Inferior parietal cortex (tissue), 1 donor: ENCODE data around the gene TMEM237.
"Not testable (repeated sequence)": the region's sequence is repeated elsewhere in the genome, so short reads cannot be mapped to it uniquely, and the experiment has no call there.

Experiments used
- DNase-seq: peaks from one replicate; pipeline ENCODE4 v3.0.0-alpha.2; 2016; ENCODE audit errors: extremely low spot score

TMEM237 gene

GRCh38 chr2:201643216-201643890 lies at the start of gene TMEM237:
TMEM237 (minus strand) TSS chr2:201643503; CDS start chr2:201643400, 103 bp downstream.
- peak; percentile 33 for DNase-seq

GRCh38 chr2:201685156-201685555 lies 41.9 kb upstream of the TMEM237 start:
- DNase-seq: no peak

- DNase-seq: no peak
Observed at GRCh38 chr2:201680743-201681142, 37.4 kb upstream of the TMEM237 start.

- no peak for DNase-seq
Observed at GRCh38 chr2:201678401-201678800, 35.1 kb upstream of the TMEM237 start.

- no peak for DNase-seq
Observed at GRCh38 chr2:201675454-201675853, 32.2 kb upstream of the TMEM237 start.

- DNase-seq: no peak
Observed at GRCh38 chr2:201674794-201675193, 31.5 kb upstream of the TMEM237 start.

- no peak for DNase-seq
Observed at GRCh38 chr2:201674298-201674697, 31.0 kb upstream of the TMEM237 start.

- no peak for DNase-seq
Observed at GRCh38 chr2:201673546-201673945, 30.2 kb upstream of the TMEM237 start.

GRCh38 chr2:201671205-201671604 lies 27.9 kb upstream of the TMEM237 start:
- DNase-seq: not testable (repeated sequence)

- DNase-seq: no peak
Observed at GRCh38 chr2:201669865-201670264, 26.6 kb upstream of the TMEM237 start.

GRCh38 chr2:201668402-201668910 lies 25.2 kb upstream of the TMEM237 start:
- no peak for DNase-seq

- no peak for DNase-seq
Observed at GRCh38 chr2:201664334-201664733, 21.0 kb upstream of the TMEM237 start.

GRCh38 chr2:201661366-201661765 lies 18.1 kb upstream of the TMEM237 start:
- no peak for DNase-seq

GRCh38 chr2:201660293-201660895 lies 17.1 kb upstream of the TMEM237 start:
- no peak for DNase-seq

- DNase-seq: no peak
Observed at GRCh38 chr2:201656740-201657139, 13.4 kb upstream of the TMEM237 start.

GRCh38 chr2:201656102-201656501 lies 12.8 kb upstream of the TMEM237 start:
- no peak for DNase-seq

GRCh38 chr2:201654616-201655384 lies 11.5 kb upstream of the TMEM237 start:
- no peak for DNase-seq

- no peak for DNase-seq
Observed at GRCh38 chr2:201653221-201653620, 9.9 kb upstream of the TMEM237 start.

- no peak for DNase-seq
Observed at GRCh38 chr2:201649442-201649841, 6.1 kb upstream of the TMEM237 start.

- DNase-seq: no peak
Observed at GRCh38 chr2:201647431-201647830, 4.1 kb upstream of the TMEM237 start.

- DNase-seq: peak; percentile 27
Observed at GRCh38 chr2:201644001-201644400, 698 bp upstream of the TMEM237 start.

- DNase-seq: peak; percentile 76
Observed at GRCh38 chr2:201642579-201643215, 606 bp downstream of the TMEM237 start.
